ENCODE measurements around the gene UTS2B.

- no peak for TF ChIP-seq CTCF (tag by site-specific recombination; IDR thresholded peaks at IDR 0.05)
- TF ChIP-seq YY1 (tag by site-specific recombination; IDR thresholded peaks at IDR 0.05) = no peak
- TF ChIP-seq ATF2 (tag by site-specific recombination; IDR thresholded peaks at IDR 0.05; ENCODE audit: low read depth) = no peak
Measured at GRCh38 chr3:191234216-191234615, 96.1 kb downstream of the UTS2B start.

Data from HEK293 (cell line).